Gastroesophageal sphincter (tissue), 3 donors: Measurements from ENCODE around the gene RNU5B-1.

ENCODE experiments used
- CTCF ChIP-seq, 4 experiments: fragments of 200-600 bp in 2 of 4; fragments of 450-650 bp in 2 of 4; sonication (generic) in 1 of 4; IDR thresholded peaks; one replicate each; pipeline ENCODE4 v1.5.1; 2017 to 2019; ENCODE audit warnings: antibody characterized with exemption in 4 of 4, mild to moderate bottlenecking in 2 of 4, moderate library complexity in 2 of 4
- POLR2A ChIP-seq, 2 donors: fragments of 450-650 bp; IDR thresholded peaks; one replicate each; pipeline ENCODE4 v1.6.1; 2017; ENCODE audit warnings: antibody characterized with exemption in 2 of 2, mild to moderate bottlenecking in 2 of 2, moderate library complexity in 1 of 2
- POLR2AphosphoS5 ChIP-seq: sonication (generic); formaldehyde crosslinking; IDR thresholded peaks from one replicate; pipeline ENCODE4 v1.6.1; 2017; ENCODE audit warnings: antibody characterized with exemption

DNA sequence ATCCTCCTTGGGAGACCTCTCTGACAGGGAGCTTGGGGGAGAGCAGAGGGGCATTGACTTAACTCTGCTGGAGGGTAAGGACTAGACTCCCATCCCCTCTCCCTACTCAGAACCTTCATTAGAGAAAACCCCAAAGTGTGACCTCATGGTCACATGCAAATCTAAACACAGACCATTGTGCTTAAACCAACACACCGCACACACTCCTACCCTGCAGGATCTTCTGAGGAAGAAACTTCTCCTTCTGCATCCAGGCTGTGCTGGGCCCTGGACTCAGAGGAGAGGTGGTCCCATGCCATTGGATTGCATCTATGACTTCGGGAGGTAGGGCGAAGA lies 17.0 kb upstream of the RNU5B-1 start:
- no peak for TF ChIP-seq CTCF (IDR thresholded peaks at IDR 0.05)
- TF ChIP-seq POLR2AphosphoS5, result no peak
- no peak for TF ChIP-seq POLR2A (IDR thresholded peaks at IDR 0.05)
